ENCODE measurements around the gene PRKAR2B. TPM values are rescaled to one million over a fixed set of nuclear protein-coding genes. Genes with fewer than 3 reads are reported as not detected.

Gene PRKAR2B
- polyA plus RNA-seq, 1 of the 3 experiments (the other 2 are of a cell fraction), result 17.3 TPM

GRCh38 chr7:107035446-107035845 is 9.1 kb upstream of the PRKAR2B start (continued):
- TF ChIP-seq, protein P1, sequence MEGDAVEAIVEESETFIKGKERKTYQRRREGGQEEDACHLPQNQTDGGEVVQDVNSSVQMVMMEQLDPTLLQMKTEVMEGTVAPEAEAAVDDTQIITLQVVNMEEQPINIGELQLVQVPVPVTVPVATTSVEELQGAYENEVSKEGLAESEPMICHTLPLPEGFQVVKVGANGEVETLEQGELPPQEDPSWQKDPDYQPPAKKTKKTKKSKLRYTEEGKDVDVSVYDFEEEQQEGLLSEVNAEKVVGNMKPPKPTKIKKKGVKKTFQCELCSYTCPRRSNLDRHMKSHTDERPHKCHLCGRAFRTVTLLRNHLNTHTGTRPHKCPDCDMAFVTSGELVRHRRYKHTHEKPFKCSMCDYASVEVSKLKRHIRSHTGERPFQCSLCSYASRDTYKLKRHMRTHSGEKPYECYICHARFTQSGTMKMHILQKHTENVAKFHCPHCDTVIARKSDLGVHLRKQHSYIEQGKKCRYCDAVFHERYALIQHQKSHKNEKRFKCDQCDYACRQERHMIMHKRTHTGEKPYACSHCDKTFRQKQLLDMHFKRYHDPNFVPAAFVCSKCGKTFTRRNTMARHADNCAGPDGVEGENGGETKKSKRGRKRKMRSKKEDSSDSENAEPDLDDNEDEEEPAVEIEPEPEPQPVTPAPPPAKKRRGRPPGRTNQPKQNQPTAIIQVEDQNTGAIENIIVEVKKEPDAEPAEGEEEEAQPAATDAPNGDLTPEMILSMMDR (IDR thresholded peaks at IDR 0.05), result no peak
- TF ChIP-seq MEF2A (IDR thresholded peaks at IDR 0.05; ENCODE audit: borderline replicate concordance, low read depth), result peak; percentile 96
- TF ChIP-seq EP300 (IDR thresholded peaks at IDR 0.05; ENCODE audit: borderline replicate concordance in 1 of 2, low read depth in 1 of 2, low read length in 1 of 2), result peak; percentile 67 to 95
- no peak for TF ChIP-seq FOXJ3 (CRISPR knock-in tag; IDR thresholded peaks at IDR 0.05)

DNA sequence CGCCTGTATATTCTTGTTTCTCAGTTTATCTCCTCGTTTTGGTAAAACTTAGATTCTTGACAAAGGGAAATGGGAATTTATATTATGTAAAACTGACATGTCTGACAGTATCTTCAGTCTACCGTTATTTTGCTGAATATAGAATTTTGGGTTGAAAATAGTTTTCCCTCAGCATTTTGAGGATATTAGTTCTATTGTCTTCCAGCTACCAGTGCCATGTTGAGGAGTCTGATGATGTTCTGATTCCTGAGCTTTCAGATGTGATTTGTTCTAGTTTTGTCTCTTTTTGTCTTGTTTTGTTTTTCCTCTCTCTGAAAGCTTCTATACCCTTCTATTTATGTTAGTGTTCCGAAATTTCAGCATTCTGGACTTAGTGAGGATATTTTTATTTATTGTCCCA is 8.0 kb upstream of the PRKAR2B start:
- CTCF ChIA-PET, result interaction anchor here (0.9 to 1.3 kb wide), 3 partner anchors 12 to 110 kb away, joined by 3 to 4 read pairs (median 4); no protein-coding TSS in a partner anchor

More for the DNA sequence above, 8.0 kb upstream of the PRKAR2B start:
- POLR2A ChIA-PET, result no interaction called here
- H3K4me1 ChIP-seq (ENCODE audit: control insufficient read depth in 1 of 2, insufficient read depth in 2 of 2, low read depth in 1 of 2, low read length in 1 of 2), result no peaks in the 10 kb centered on the region
- WGBS (ENCODE audit: low lambda C conversion rate), result 72% methylated on average over 4 of the region's 4 CpGs
- no peak overlapping the region for H3K4me2 ChIP-seq
- no peaks in the 10 kb centered on the region for H3K27me3 ChIP-seq (ENCODE audit: insufficient read depth)
- no peak for TF ChIP-seq MEF2A (IDR thresholded peaks at IDR 0.05; ENCODE audit: borderline replicate concordance, low read depth)
- TF ChIP-seq GATA2 (CRISPR knock-in tag; IDR thresholded peaks at IDR 0.05), result no peak
- TF ChIP-seq EP300 (IDR thresholded peaks at IDR 0.05; ENCODE audit: borderline replicate concordance in 1 of 2, low read depth in 1 of 2, low read length in 1 of 2), result no peak
- TF ChIP-seq GABPA (IDR thresholded peaks at IDR 0.05; ENCODE audit: low read depth), result no peak
- no peak for TF ChIP-seq RFX5 (IDR thresholded peaks at IDR 0.05; ENCODE audit: low read length)
- no peak for TF ChIP-seq FOSL2 (IDR thresholded peaks at IDR 0.05; ENCODE audit: borderline replicate concordance, low read depth)
- TF ChIP-seq, protein P2, sequence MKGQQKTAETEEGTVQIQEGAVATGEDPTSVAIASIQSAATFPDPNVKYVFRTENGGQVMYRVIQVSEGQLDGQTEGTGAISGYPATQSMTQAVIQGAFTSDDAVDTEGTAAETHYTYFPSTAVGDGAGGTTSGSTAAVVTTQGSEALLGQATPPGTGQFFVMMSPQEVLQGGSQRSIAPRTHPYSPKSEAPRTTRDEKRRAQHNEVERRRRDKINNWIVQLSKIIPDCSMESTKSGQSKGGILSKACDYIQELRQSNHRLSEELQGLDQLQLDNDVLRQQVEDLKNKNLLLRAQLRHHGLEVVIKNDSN (IDR thresholded peaks at IDR 0.05; ENCODE audit: borderline replicate concordance, low read depth), result no peak
- no peak for TF ChIP-seq USF2 (IDR thresholded peaks at IDR 0.05; ENCODE audit: borderline replicate concordance, low read depth, low read length)
- TF ChIP-seq FOXJ3 (CRISPR knock-in tag; IDR thresholded peaks at IDR 0.05), result no peak
- TF ChIP-seq SMC3 (IDR thresholded peaks at IDR 0.05; ENCODE audit: low read depth, low read length), result no peak
- no peaks in the 10 kb centered on the region for H3K36me3 ChIP-seq (replicated peaks in 1 of 2; ENCODE audit: control insufficient read depth in 1 of 2, insufficient read depth in 2 of 2, low read length in 1 of 2)
- H3K9me2 ChIP-seq, result no peaks in the 10 kb centered on the region
- peaks cover 17% of the 10 kb centered on the region for H3F3A ChIP-seq (replicated peaks; ENCODE audit: insufficient read depth)
- no peak for DNase-seq
- H3K9ac ChIP-seq, result no peak overlapping the region
- H3K4me3 ChIP-seq (ENCODE audit: low read depth in 2 of 2, low read length in 1 of 2), result no peak overlapping the region
- no peaks in the 10 kb centered on the region for H4K20me1 ChIP-seq (ENCODE audit: insufficient read depth)
- peaks cover 13% of the 10 kb centered on the region for H3K9me3 ChIP-seq
- H2AFZ ChIP-seq (ENCODE audit: low read depth), result no peak overlapping the region
- H3K27ac ChIP-seq (ENCODE audit: low read depth in 2 of 2, low read length in 1 of 2), result no peak overlapping the region
- H3K79me2 ChIP-seq (ENCODE audit: insufficient read depth), result no peaks in the 10 kb centered on the region

All from SK-N-SH (cell line).